Activated CD4-positive, alpha-beta T cell treated with anti-CD3 and anti-CD28 coated beads, Interleukin-10, Interleukin-2, amounts not matched to agents 100 ng/mL and 50 ng/mL, durations not matched to agents 16 hours and 8 hours (primary cell): ENCODE results near the gene DAAM2.

Experiments
- DNase-seq: peaks from one replicate; pipeline ENCODE4 v3.0.0-alpha.2; 2020

Gene DAAM2

DNA sequence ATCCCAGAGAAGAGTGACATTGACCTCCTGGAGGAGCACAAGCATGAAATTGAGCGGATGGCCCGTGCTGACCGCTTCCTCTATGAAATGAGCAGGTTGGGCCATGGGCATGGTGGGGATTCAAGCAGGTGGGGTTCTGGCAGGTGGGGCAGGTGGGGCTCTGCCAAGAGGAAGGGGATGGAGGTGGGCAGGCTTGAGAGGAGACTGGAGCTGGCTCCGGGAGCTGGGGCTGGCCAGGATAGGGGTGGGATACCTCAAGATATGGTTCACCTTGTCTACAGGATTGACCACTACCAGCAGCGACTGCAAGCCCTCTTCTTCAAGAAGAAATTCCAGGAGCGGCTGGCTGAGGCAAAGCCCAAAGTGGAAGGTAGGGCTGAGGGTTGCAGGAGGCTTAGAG lies 99.2 kb downstream of the DAAM2 start:
- no peak for DNase-seq

DNA sequence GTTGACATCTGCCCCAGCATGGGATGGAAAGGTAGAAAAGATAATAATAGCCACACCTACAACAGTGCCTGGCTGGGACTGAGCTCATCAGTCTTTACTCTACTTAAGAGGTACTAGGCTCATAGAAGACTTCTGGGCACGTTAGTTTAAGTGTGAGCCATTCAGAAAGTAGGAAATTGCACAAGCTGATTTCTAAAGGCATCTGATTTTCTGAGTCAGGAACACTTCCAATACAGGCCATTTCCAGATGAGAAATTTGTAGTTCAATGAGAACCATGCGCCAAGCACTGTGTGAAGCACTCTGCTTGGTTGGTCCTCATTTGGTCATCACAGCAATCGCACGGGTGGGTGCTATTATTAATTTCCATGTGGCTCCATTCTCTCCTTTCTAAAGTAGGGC lies 99.8 kb downstream of the DAAM2 start:
- no peak for DNase-seq

DNA sequence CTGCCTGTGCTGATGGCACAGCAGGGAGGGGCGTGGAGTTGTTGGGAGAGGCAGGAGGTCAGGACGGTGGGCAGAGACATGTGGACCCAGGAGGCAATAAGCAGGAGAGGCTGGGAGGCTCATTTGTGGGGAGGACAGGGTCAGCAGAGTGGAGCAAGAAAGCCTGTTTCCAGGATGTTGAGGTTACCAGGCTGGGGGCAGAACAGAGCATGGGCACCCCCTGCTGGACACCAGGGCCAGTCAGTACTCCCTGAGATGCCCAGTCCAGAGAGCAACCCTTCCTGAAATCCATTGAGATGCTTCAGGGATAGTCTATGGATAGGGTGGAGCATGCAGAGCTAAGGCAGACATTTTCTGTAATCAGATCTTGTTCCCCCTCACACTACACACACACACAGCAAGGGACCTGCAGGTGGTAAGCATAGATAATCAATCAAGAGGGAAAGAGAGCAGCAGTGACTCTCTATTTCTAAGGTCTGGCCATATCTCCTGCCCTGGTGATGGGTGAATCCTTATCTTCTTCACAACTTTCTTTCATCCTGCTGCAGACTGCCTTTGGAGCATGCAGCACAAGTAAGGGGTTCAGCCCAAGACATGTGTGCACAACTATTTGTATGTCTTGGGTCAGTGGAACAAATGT lies 100.4 kb downstream of the DAAM2 start:
- peak; percentile 15 for DNase-seq

DNA sequence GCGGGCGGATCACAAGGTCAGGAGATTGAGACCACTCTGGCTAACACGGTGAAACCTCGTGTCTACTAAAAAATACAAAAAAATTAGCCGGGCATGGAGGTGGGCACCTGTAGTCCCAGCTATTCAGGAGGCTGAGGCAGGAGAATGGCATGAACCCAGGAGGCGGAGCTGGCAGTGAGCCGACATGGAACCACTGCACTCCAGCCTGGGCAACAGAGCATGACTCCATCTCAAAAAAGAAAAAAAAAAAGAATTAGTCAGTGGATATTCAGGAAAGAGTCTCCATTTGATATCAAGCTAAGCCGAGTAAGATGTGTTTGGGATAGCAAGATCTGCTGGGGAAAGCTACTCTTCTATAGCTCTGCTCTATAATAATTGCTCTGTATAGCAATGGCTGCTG lies 101.1 kb downstream of the DAAM2 start:
- no peak for DNase-seq

DNA sequence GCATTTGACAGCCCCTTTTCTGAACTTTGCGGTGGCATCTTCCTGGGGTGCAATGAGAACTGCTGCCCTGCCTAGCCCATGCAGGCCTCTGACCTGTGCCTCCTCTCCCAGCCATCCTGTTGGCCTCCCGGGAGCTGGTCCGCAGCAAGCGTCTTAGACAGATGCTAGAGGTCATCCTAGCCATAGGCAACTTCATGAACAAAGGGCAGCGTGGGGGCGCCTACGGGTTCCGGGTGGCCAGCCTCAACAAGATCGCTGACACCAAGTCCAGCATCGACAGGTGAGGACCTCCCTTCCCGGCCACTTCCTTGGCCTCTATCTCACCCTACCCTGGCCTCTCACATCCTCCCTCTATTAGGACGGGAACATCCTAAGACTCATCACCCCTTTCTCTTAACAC lies 104.5 kb downstream of the DAAM2 start:
- no peak for DNase-seq

DNA sequence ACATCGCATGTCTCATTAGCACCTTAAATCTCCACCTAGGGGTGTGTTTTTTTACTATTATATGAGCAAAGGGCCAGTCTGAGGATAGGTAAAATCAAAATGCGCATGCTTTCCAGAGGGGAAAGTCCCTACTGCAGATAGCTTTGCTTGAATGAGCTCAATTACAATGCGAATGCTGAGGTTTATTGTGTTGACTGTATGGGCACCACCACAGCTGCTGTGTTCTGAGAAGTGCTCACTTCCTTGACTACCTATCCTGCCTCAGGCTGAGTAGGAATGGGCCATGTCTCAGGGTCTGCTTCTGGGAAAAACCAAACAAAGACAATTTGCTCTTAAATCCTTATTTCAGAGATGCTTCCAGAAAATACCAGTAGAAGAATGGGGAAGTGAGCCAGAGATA lies 105.5 kb downstream of the DAAM2 start:
- no peak for DNase-seq

DNA sequence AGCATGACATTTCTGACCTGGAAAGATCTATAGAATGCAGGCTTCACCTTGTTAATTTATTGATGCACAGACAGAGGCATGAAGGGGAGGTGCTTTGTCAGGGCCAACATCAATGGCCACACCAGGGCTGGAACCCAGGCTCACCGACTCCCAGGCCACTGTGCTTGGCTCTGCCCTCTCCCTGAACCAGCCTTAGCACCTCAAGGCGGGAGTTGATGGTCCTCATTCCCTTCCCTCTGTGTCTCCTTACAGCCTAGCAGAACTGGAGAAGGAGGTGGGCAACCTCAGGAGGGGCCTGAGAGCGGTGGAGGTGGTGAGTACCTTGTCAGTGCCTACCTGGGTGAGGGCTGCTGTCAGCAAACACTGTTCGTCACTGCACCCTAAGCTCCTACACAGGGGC lies 106.4 kb downstream of the DAAM2 start:
- no peak for DNase-seq

DNA sequence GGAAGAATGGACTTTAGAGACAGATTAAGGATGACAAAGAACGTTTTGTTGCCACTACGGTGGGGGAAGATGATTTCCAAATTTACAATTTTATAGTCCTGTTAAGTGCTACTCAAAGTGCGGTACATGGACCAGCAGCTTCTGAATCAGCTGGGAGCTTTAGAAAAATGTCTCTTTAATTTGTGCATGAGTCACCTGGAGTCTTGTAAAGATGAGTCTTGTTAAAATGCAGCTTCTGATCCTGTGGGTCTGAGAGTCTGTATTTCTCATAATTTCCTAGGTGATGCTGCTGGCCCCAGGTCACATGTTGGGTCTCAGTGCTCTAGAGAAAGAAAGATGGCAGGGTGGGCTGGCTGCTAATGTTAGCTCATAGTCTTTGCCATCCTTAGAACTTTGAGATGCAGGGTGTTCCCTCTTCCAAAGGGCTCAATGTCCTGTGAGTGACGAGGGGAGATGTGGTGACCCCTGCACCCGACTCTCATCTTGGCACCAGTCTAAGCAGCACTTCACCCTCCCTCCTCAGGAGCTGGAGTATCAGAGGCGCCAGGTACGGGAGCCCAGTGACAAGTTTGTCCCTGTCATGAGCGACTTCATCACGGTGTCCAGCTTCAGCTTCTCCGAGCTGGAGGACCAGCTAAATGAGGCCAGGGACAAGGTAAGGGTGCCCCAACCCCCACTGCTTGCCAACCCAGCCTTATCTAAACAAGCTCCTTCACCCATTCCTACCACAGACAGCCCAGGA lies 107.5 kb downstream of the DAAM2 start:
- DNase-seq = no peak

DNA sequence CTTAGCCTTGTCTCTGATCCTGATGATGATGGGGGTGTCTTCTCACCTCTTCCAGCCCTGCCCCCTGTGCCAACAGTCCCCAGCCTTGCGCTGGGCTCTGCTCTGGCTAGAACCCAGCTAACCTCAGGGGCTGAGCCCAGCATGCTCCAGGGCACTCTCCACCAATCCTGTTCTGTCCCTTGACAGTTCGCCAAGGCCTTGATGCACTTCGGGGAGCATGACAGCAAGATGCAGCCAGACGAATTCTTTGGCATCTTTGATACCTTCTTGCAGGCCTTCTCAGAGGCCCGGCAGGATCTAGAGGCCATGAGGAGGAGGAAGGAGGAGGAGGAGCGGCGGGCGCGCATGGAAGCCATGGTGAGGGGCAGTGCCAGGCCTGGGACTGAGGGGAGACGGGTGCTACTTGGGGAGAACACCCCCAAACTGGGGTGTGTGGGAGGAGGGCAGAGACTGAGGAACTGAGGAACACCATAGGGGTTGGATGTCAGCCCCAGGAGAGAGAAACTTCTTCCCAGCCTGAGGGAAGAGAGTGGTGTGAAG lies 109.0 kb downstream of the DAAM2 start:
- no peak for DNase-seq

DNA sequence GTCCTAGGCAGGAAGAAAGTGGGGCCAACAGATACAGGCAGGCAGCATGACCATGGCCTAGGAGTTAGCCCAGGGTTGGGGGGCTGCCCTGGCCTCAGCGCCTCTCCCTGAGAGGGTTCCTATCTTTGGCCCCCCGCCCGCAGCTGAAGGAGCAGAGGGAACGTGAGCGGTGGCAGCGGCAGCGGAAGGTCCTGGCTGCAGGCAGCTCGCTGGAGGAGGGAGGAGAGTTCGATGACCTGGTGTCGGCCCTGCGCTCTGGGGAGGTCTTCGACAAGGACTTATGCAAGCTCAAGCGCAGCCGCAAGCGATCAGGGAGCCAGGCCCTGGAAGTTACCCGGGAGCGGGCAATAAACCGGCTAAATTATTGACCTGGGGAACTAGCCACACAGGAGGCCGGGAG lies 109.5 kb downstream of the DAAM2 start:
- no peak for DNase-seq

DNA sequence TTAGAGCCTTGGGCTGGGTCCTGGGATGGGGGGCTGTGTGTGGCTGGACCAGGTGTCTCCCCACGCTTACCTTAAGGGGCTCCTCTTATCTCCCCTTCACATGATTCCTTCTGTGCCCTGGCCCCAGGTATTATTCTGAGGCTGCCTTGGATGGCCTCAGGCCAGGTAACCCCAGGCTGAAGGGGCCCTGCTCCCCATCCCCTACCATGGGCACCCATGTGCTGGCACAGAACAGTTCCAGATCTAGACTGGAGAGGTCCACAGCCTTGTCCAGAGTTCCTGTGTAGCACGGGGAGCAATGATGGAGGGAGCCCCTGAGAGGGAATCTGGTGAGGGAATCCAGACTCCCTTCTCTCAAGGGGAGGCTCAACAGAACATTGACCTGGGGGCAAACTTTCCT lies 110.0 kb downstream of the DAAM2 start:
- DNase-seq = no peak

DNA sequence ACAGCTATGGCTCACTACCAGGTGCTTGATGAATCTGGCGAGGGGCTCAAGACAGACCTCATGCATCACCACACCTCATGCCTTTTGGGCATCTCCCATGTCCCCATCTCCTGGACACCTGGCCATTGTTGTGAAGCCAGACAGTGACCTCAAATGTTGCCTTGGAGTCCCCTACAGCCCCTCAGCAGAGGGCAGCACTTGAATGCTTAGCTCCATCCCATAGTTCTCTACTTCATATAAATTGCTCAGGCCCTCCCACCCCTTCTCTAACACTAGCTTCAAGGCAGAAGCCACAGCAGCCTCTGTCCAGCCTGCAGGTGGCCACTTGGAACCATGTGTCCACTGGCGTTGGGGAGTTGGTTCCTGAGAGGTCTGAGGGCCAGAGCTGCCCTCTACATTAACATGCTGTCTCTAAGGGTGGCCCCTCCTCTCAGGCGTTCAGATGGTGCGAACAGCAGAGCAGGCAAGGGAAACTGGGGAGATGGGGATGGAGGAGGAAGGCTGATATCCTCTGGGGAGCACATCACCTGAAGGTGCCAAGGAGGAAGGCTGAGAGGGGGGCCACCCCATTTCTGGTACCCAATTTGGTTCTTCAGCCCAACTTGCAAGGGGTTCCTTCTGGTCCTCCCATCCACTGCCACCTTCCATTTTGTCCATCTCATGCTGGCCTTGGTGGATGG lies 110.8 kb downstream of the DAAM2 start:
- no peak for DNase-seq

DNA sequence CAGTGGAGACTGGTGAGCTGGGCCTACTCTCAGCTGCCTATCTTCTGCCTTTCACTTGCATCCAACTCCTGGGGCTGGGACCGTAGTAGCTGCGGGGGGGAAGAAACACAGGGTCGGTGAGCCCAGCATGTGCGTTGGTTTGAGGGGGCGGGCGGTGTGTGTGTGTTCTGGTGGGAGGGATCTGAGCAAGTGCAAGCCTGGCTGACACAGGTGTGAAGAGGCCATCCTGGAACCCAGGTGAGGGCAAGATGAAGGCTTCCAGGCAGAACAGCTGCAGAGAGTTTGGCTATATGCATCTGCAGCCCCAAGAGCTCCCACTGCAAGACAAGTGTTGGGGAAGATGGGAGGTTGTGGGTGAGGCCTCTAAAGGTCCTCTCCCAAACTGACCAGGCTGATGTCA lies 111.5 kb downstream of the DAAM2 start:
- DNase-seq = no peak

DNA sequence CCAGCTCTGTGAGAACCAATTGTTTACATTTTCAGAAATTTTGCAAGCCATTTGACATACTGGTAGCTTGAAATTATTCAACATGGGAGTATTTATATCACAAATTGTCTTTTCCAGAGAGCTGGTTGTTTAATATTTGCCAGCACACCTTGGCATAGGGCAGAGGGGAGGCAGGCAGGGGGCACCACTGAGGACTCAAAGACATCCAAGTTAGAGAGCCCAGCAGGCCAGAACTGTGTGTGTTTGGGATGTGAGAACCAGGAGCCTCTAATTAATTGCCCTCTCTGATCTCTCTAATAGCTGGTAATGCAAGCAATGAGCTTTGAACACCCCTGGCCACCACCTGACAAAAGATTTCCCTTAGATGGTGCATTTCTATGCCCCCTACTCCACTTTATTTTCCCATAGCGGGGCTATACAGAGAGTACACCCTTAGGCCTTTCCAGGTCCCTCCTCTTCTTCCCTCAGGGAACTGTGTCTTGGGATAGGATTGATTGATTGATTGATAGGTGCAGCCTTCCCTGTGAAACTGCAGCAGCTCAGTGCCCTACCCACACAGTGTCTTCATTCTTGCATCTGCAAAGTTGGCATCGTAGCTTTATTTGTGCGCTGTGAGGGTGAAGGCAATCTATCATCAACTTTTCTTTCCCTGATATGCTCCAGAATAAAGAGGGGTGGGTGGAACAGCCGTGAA lies 112.9 kb downstream of the DAAM2 start:
- DNase-seq = no peak

DNA sequence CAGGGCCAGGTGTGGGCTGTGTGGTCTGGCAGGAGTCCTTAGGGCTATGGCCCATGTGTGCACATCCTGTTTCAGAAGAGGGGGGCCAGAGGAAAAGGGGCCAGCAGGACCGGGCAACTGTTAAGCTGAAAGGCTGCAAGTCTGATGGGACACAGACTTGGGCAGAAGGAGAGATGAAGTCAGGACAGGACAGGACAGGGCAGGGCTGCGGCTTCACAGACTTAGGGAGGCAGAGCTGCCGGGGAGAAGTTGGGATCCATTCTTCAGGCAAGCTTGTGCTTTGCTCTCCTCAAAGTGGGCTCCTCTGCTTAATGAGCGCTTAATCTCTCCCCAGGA lies 113.4 kb downstream of the DAAM2 start:
- DNase-seq = no peak

DNA sequence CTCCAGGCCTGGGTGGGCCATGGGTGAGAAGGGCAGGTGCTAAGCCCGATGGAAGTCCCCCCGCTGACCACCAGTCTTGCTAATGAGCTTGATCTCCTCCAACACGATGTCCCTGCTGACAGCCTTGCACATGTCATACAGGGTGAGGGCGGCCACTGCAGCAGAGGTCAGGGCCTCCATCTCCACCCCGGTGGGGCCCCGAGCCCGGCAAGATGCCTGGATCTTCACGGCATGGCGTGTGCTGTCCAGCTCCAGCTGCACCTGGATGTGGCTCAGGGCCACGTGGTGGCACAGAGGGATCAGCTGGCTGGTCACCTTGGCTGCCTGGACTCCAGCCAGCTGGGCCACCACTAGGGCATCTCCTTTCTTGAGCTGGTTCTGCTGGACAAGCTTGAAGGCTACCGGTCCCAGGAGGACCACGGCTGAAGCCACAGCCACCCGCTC lies 114.2 kb downstream of the DAAM2 start:
- DNase-seq = no peak

DNA sequence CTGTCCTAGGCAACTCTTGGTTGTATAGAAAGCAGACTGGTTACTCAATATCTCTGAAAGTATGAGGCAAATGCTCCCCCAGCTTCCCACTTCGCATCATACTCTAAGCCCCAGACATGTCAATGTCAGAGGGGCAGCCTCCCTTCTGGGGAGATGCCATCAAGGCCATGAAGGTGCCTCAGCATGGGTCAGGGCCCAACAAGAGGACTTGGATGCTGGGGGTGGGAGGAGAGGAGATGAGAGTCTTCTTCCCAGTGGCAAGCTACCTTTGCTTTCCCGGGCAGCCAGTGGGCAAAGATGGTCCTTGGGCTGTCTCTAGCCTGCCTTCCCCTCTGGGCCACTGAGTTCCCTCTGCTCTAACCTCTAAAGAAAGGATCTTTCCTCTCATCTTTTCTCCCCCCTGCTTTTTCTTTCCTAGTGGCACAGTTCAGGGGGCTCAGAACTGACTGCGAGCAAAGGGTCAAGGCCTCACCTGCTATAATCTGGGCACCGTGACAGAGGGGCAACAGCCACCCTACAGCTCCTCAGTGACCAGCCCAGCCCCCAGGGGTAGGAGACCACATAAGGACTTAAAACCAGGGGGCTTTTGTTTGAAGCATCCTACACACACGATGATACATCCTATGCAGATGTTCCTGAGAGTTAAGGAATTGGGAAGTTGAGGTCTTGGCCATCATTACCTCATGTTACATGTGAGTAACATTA lies 115.8 kb downstream of the DAAM2 start:
- no peak for DNase-seq

DNA sequence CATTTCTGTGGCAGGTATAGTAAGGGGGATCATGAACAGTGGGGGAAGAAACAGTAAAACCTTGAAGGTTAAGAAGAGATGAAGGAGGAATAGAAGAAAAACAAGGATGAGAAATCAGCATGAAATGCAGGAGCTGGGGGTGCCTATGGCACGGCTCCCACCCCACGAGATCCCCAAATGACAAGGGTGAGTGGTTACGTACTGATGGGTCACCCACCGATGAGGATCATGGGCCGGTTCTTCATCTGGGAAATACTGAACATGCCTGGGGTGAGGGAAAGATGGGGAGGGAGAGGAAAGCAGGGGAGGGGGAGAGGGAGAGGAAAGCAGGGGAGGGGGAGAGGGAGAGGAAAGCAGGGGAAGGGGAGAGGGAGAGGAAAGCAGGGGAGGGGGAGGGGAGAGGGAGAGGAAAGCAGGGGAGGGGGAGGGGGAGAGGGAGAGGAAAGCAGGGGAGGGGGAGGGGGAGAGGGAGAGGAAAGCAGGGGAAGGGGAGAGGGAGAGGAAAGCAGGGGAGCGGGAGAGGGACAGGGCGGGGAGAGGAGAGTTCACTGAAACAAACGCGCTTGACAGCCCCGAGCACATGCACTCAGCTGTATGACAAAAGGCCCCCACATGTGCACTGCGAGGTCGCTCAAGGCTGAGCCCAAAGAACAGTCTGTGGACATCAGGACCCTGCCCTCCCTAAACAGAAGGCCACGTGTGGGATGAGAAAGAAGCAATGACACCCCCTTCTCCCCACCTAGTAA lies 116.8 kb downstream of the DAAM2 start:
- no peak for DNase-seq

DNA sequence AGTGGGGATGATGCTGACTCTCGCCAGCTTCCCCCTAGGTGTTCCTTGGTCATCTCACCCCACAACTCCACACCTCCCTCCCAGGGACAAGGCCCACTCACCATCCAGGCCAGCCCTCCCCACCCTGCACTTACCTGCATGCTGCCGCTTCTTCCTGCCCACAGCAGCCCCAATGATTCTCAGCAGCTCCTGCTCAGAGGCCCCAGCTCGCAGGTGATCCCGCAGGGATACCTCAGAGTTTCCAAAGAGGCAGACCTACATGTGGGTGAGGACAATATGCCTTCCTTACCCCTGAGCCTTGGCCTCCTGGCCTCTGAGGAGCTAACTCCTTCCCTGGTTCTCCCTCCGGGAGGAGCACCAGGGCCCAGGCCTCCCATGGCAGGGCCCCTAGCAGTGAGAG lies 117.5 kb downstream of the DAAM2 start:
- DNase-seq = no peak

DNA sequence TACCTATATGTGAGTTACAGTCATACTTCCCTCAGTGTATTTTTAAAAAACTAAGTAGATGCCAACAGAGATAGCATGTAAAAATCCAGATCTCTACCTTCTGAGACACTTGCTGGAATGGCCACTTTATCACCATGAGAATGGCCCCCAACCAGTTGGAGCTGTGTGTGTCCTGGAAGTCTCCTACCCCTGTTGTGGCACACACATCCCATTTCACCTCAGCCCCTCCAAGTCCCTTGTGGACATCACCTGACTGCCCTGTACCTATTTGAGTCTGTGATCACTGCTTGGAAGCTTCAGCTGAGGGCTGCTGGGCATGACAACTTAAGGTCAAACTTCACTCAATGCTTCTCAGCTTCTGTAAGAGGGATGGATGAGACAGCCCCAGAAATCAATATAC lies 118.0 kb downstream of the DAAM2 start:
- no peak for DNase-seq

DNA sequence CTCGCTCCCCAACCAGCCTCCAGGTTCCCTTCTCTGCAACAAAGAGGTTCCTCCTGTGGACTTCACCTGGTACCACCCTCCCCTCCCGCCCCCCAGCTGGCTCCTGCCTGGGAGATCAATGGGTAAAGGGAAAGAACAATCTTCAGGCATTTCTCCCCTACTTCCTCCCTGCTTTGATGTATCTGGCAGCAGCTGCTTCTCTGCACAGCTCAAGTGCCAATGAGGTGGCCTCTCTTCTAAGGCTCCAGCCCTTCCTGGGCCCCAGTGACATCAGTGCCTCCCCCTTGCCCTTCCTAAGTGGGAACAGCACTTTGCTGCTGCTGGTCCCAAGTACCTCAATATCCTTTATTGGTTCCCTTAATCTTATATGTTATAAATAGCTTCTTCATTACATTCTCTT lies 118.6 kb downstream of the DAAM2 start:
- DNase-seq = no peak

DNA sequence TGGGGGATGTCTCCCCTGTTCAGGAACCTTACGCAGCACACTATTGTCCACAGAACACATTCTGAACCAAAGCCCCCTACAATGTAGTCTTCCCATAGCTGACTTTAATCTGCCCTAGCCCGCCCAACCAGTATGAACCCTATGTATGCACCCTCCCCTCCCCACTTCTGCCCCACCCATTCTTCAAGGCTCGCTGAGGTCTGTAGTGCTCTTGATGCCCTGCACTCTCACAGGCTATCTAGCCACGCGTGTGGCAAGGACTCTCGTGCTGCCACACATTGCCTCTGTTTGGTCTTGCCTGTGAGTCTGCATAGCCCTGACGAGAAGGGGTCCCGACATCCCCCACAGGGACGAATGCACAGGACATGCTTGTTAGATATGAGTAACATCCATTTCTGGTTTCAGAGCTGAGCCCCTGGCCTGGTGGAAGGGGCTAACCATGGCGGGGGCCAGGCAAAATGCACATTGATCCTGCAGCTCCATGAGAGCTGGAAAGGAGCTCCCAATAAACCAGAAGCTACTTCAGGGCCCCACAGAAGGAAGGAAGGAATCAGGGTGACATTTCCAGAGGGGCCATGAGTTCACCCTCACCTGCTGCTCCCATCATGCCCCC lies 119.4 kb downstream of the DAAM2 start:
- no peak for DNase-seq
